OCI-LY7 (cell line): ENCODE results near the gene S100A4. TPM values are rescaled to one million over a fixed set of nuclear protein-coding genes. Genes with fewer than 3 reads are reported as not detected.

ENCODE experiments used
- BruUV-seq: library from RNA; stranded (reverse); fragments of 400-500 nt; replicated peaks from 2 replicates; lab custom pipeline; 2021; lab: Mats Ljungman, UMichigan
- CTCF ChIA-PET: fragments of 300-600 bp; sonication (Branson Sonifier 250); formaldehyde crosslinking; loops from one replicate; lab custom pipeline; 2022; ENCODE audit warnings: antibody characterized with exemption; ENCODE audit not compliant: unreplicated experiment; lab: Charles Lee
- POLR2A ChIA-PET: fragments of 300-600 bp; sonication (Branson Sonifier 250); formaldehyde crosslinking; loops from one replicate; lab custom pipeline; 2022; ENCODE audit warnings: antibody characterized with exemption; lab: Charles Lee
- DNase-seq: peaks from one replicate; pipeline ENCODE4 v3.0.0-alpha.2; 2015; ENCODE audit warnings: low spot score
- H2AFZ ChIP-seq: fragments of 200-600 bp; sonication (generic), shearing (Covaris generic); 2 replicates; pipeline ENCODE4 v1.6.1; 2014; ENCODE audit warnings: mild to moderate bottlenecking, antibody characterized with exemption, low read length, moderate library complexity
- H3K27ac ChIP-seq: fragments of 200-600 bp; sonication (generic); 2 replicates; pipeline ENCODE4 v1.5.1; 2014; ENCODE audit warnings: mixed run types, low read depth, mild to moderate bottlenecking, moderate library complexity, low read length, inconsistent platforms; ENCODE audit not compliant: poor library complexity, severe bottlenecking
- H3K36me3 ChIP-seq: fragments of 200-600 bp; sonication (generic); 2 replicates; pipeline ENCODE4 v1.6.1; 2014; ENCODE audit warnings: mild to moderate bottlenecking, antibody characterized with exemption, low read length, moderate library complexity, mixed read lengths; ENCODE audit not compliant: insufficient read depth
- H3K4me1 ChIP-seq: fragments of 200-600 bp; sonication (generic); 2 replicates; pipeline ENCODE4 v1.5.1; 2014; ENCODE audit warnings: mild to moderate bottlenecking, low read length; ENCODE audit not compliant: insufficient read depth, poor library complexity, severe bottlenecking
- H3K4me2 ChIP-seq: fragments of 200-600 bp; sonication (generic); 2 replicates; pipeline ENCODE4 v1.6.1; 2014; ENCODE audit warnings: mild to moderate bottlenecking, low read length
- H3K4me3 ChIP-seq: fragments of 200-600 bp; sonication (generic); 2 replicates; pipeline ENCODE4 v1.5.1; 2014; ENCODE audit warnings: mild to moderate bottlenecking, low read depth, low read length; ENCODE audit not compliant: poor library complexity, severe bottlenecking
- H3K79me2 ChIP-seq: fragments of 200-600 bp; sonication (generic); 2 replicates; pipeline ENCODE4 v1.6.1; 2016; ENCODE audit warnings: low read depth, mild to moderate bottlenecking, low read length, moderate library complexity, mixed read lengths; ENCODE audit not compliant: insufficient read depth
- H3K9me2 ChIP-seq: fragments of 200-600 bp; sonication (generic); 2 replicates; pipeline ENCODE4 v1.6.1; 2016; ENCODE audit warnings: mild to moderate bottlenecking, low read length, mixed read lengths; ENCODE audit not compliant: insufficient read depth
- H3K9me3 ChIP-seq: fragments of 200-600 bp; sonication (generic); 2 replicates; pipeline ENCODE4 v1.6.1; 2014; ENCODE audit warnings: mild to moderate bottlenecking, mixed run types, low read length, mixed read lengths
- H4K20me1 ChIP-seq: fragments of 200-600 bp; sonication (generic); 2 replicates; pipeline ENCODE4 v1.6.1; 2014; ENCODE audit warnings: mild to moderate bottlenecking, antibody characterized with exemption, low read length, moderate library complexity, mixed read lengths; ENCODE audit not compliant: insufficient read depth
- CTCF ChIP-seq: fragments of 200-600 bp; sonication (generic); conservative IDR thresholded peaks from 2 replicates; pipeline ENCODE4 v1.5.1; 2014; ENCODE audit warnings: mild to moderate bottlenecking, antibody characterized with exemption, low read length, moderate library complexity, mixed read lengths
- EZH2phosphoT487 ChIP-seq: fragments of 200-600 bp; sonication (generic); IDR thresholded peaks from 2 replicates; pipeline ENCODE4 v1.6.1; 2018; ENCODE audit warnings: low read depth, borderline replicate concordance, mild to moderate bottlenecking, mixed run types, antibody characterized with exemption, low read length, moderate library complexity, mixed read lengths
- intact Hi-C: fragments of 100-400 bp; cut with micrococcal nuclease; formaldehyde crosslinking; loops from one replicate; pipeline ENCODE4 v1.10.0; 2022; ENCODE audit not compliant: unreplicated experiment
- total RNA-seq, 2 experiments: library from RNA; depleted of rRNA in 1 of 2; stranded (reverse); fragments of >200 nt in 1 of 2; shearing (Covaris generic) in 1 of 2; gene quantifications; 2 replicates each; pipeline ENCODE4 v1.2.3, GENCODE V29; 2014 to 2022

The S100A4 gene
- total RNA-seq, 2 experiments from 2014 or later, result 1.6 to 1.9 TPM

- POLR2A ChIA-PET, result interaction anchor here (0.8 kb wide), 1 partner anchor 178 kb away, joined by 3 read pairs; no protein-coding TSS in a partner anchor
These were observed 25.3 kb upstream of the S100A4 start for GRCh38 chr1:153570874-153571273.

GRCh38 chr1:153569465-153569864 lies 23.9 kb upstream of the S100A4 start:
- Histone ChIP-seq H2AFZ (no peak overlapping the region), H3K4me2 (no peak overlapping the region), H3K79me2 (no peaks in the 10 kb centered on the region), H3K9me2 (no peaks in the 10 kb centered on the region), H3K4me3 (no peak overlapping the region), H4K20me1 (no peaks in the 10 kb centered on the region), H3K27ac (no peak overlapping the region), H3K9me3 (no peaks in the 10 kb centered on the region), H3K4me1 (peaks cover 17% of the 10 kb centered on the region), H3K36me3 (no peaks in the 10 kb centered on the region)
- BruUV-seq, result no TSS peak
- TF ChIP-seq CTCF, result no peak
- TF ChIP-seq EZH2phosphoT487, result no peak
- ChIA-PET CTCF (interaction anchor here (0.7 kb wide), 1 partner anchor 65 kb away, joined by 3 read pairs; the partner anchor contains the start of gene CHTOP), POLR2A (interaction anchor here (0.5 kb wide), 1 partner anchor 91 kb away, joined by 5 read pairs; no protein-coding TSS in a partner anchor)
- no peak for DNase-seq
- intact Hi-C loops, result no loop called here

More at GRCh38 chr1:153570874-153571273, 25.3 kb upstream of the S100A4 start:
- BruUV-seq, result no TSS peak
- Histone ChIP-seq H3K36me3 (no peaks in the 10 kb centered on the region), H4K20me1 (no peaks in the 10 kb centered on the region), H3K79me2 (no peaks in the 10 kb centered on the region), H3K9me3 (no peaks in the 10 kb centered on the region), H3K4me1 (peaks cover 17% of the 10 kb centered on the region), H2AFZ (no peak overlapping the region), H3K4me2 (no peak overlapping the region), H3K4me3 (no peak overlapping the region), H3K9me2 (no peaks in the 10 kb centered on the region), H3K27ac (no peak overlapping the region)
- intact Hi-C loops, result loop anchor here (5.0 kb wide), 2 partner anchors 86 to 101 kb away; partner anchors contain the start of genes ILF2 and SNAPIN
- CTCF ChIA-PET, result no interaction called here
- no peak for DNase-seq
- TF ChIP-seq EZH2phosphoT487 (no peak), CTCF (no peak)
